Measurements from ENCODE around the gene C5AR1.
"Not testable (repeated sequence)": the region's sequence is repeated elsewhere in the genome, so short reads cannot be mapped to it uniquely, and the experiment has no call there.

C5AR1 gene

GRCh38 chr19:47296036-47296435 is 13.6 kb upstream of the C5AR1 start (continued):
- TF ChIP-seq ZBTB26 (tag by site-specific recombination; optimal IDR thresholded peaks at IDR 0.05) (no peak), ZNF157 (tag by site-specific recombination; IDR thresholded peaks at IDR 0.05) (no peak), MZF1 (tag by site-specific recombination; IDR thresholded peaks at IDR 0.05; ENCODE audit: borderline replicate concordance) (no peak), ZNF341 (tag by site-specific recombination; IDR thresholded peaks at IDR 0.05; ENCODE audit: low read depth) (no peak), ZNF530 (tag by site-specific recombination; IDR thresholded peaks at IDR 0.05; ENCODE audit: low read depth) (no peak)

GRCh38 chr19:47300867-47301266 is 8.8 kb upstream of the C5AR1 start:
- not testable (repeated sequence) for H3K36me3 ChIP-seq (ENCODE audit: control insufficient read depth in 2 of 2, insufficient read depth in 1 of 2, low read length in 2 of 2); H3K27ac ChIP-seq (ENCODE audit: extremely low read depth, low read depth, low read length); H3K4me1 ChIP-seq (ENCODE audit: control insufficient read depth, insufficient read depth, low read length); H3K4me3 ChIP-seq (ENCODE audit: low read depth, low read length); H3K9me3 ChIP-seq (ENCODE audit: control insufficient read depth, insufficient read depth, low read depth, low read length)
- POLR2A ChIA-PET, result interaction anchor here (0.6 kb wide), 1 partner anchor 105 kb away, joined by 3 read pairs; no protein-coding TSS in a partner anchor
- CTCF ChIA-PET, result interaction anchor here (0.6 kb wide), 2 partner anchors 54 to 90 kb away, joined by 3 read pairs; no protein-coding TSS in a partner anchor

- Histone ChIP-seq H3K27ac (ENCODE audit: extremely low read depth, low read depth, low read length) (no peak overlapping the region), H3K9me3 (ENCODE audit: control insufficient read depth, insufficient read depth, low read depth, low read length) (no peaks in the 10 kb centered on the region), H3K4me1 (ENCODE audit: control insufficient read depth, insufficient read depth, low read length) (no peaks in the 10 kb centered on the region), H3K4me3 (ENCODE audit: low read depth, low read length) (no peak overlapping the region), H3K36me3 (ENCODE audit: control insufficient read depth in 2 of 2, insufficient read depth in 1 of 2, low read length in 2 of 2) (no peaks in the 10 kb centered on the region)
- TF ChIP-seq ZNF791 (tag by site-specific recombination; IDR thresholded peaks at IDR 0.05), result no peak
- TF ChIP-seq ZNF670 (tag by site-specific recombination; IDR thresholded peaks at IDR 0.05; ENCODE audit: low read depth), result no peak
- TF ChIP-seq KLF1 (tag by site-specific recombination; IDR thresholded peaks at IDR 0.05), result no peak
- no peak for TF ChIP-seq ATF2 (tag by site-specific recombination; IDR thresholded peaks at IDR 0.05; ENCODE audit: low read depth)
- no peak for TF ChIP-seq ZNF776 (tag by site-specific recombination; IDR thresholded peaks at IDR 0.05; ENCODE audit: borderline replicate concordance)
- no peak for TF ChIP-seq ZNF610 (tag by site-specific recombination; IDR thresholded peaks at IDR 0.05; ENCODE audit: borderline replicate concordance)
- TF ChIP-seq GLIS2 (tag by site-specific recombination; IDR thresholded peaks at IDR 0.05), result no peak
- no peak for TF ChIP-seq HOXC10 (CRISPR knock-in tag; IDR thresholded peaks at IDR 0.05)
- POLR2A ChIA-PET, result no interaction called here
- CTCF ChIA-PET, result interaction anchor here (1.3 to 1.4 kb wide), 2 partner anchors 22 to 47 kb away, joined by 3 to 4 read pairs; partner anchors contain the start of gene DHX34
These were observed 7.4 kb upstream of the C5AR1 start for GRCh38 chr19:47302249-47302648.

GRCh38 chr19:47303966-47304365 is 5.7 kb upstream of the C5AR1 start:
- Histone ChIP-seq H3K4me1 (ENCODE audit: control insufficient read depth, insufficient read depth, low read length) (no peaks in the 10 kb centered on the region), H3K27ac (ENCODE audit: extremely low read depth, low read depth, low read length) (no peak overlapping the region), H3K36me3 (ENCODE audit: control insufficient read depth in 2 of 2, insufficient read depth in 1 of 2, low read length in 2 of 2) (no peaks in the 10 kb centered on the region), H3K9me3 (ENCODE audit: control insufficient read depth, insufficient read depth, low read depth, low read length) (no peaks in the 10 kb centered on the region), H3K4me3 (ENCODE audit: low read depth, low read length) (no peak overlapping the region)
- TF ChIP-seq ZNF76 (tag by site-specific recombination; IDR thresholded peaks at IDR 0.05; ENCODE audit: borderline replicate concordance, low read depth), result no peak
- TF ChIP-seq ZNF112 (tag by site-specific recombination; IDR thresholded peaks at IDR 0.05), result no peak
- no peak for TF ChIP-seq ZBTB10 (tag by site-specific recombination; IDR thresholded peaks at IDR 0.05)
- no peak for TF ChIP-seq ZNF114 (tag by site-specific recombination; IDR thresholded peaks at IDR 0.05)
- CTCF ChIA-PET, result interaction anchor here (0.6 to 2.5 kb wide), 12 partner anchors 7 to 485 kb away, joined by 3 to 19 read pairs (median 3); partner anchors contain the start of gene EHD2
- POLR2A ChIA-PET, result no interaction called here
